GM23248 (cell line): ENCODE data around the gene SUGCT.
"Not testable (repeated sequence)": the region's sequence is repeated elsewhere in the genome, so short reads cannot be mapped to it uniquely, and the experiment has no call there.

Experiments
- EZH2 ChIP-seq: fragments of 200-600 bp; sonication (generic); IDR thresholded peaks from 2 replicates; pipeline ENCODE4 v1.6.1; 2018; ENCODE audit warnings: antibody characterized with exemption, mild to moderate bottlenecking; ENCODE audit not compliant: insufficient read depth, poor library complexity, severe bottlenecking
- EZH2phosphoT487 ChIP-seq: fragments of 200-600 bp; sonication (generic); IDR thresholded peaks from 2 replicates; pipeline ENCODE4 v1.6.1; 2018; ENCODE audit warnings: antibody characterized with exemption, moderate library complexity, mild to moderate bottlenecking, low read depth; ENCODE audit not compliant: insufficient read depth

DNA sequence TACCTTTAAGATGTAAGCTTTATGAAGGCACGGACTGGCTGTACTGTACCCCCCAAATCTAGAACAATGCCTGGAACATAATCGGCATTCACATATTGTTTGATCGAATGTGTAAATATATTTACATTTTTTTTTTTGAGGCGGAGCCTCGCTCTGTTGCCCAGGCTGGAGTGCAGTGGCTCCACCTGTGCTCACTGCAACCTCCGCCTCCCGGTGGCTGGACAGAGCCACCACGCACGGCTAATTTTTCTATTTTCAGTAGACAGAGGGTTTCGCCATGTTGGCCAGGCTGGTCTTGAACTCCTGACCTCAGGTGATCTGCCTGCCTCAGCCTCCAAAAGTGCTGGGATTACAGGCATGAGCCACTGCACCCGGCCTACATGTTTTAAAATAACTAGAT, 118.6 kb downstream of the SUGCT start:
- not testable (repeated sequence) for TF ChIP-seq EZH2, EZH2phosphoT487
